Psoas muscle (tissue), 8 donors: ENCODE measurements around the gene FANCD2. TPM values are rescaled to one million over a fixed set of nuclear protein-coding genes. Genes with fewer than 3 reads are reported as not detected.
"Not testable (repeated sequence)": the region's sequence is repeated elsewhere in the genome, so short reads cannot be mapped to it uniquely, and the experiment has no call there.

Experiments
- ATAC-seq, 4 donors: fragments of 200-7000 bp; cut with Tn5 transposase; one replicate each; pipeline ENCODE4 v1.9.1; 2020; ENCODE audit warnings: moderate library complexity in 3 of 4, mild to moderate bottlenecking in 2 of 4
- DNase-seq, 2 donors: peaks; one replicate each; pipeline ENCODE4 v3.0.0-alpha.2; 2020
- H3K27ac ChIP-seq: fragments of 200-600 bp; one replicate; pipeline ENCODE4 v1.8.0; 2022
- H3K27me3 ChIP-seq, 3 donors: fragments of 200-600 bp in 1 of 3; one replicate each; pipeline versions ENCODE4 v1.6.1 to v1.8.0; 2013 to 2022; ENCODE audit warnings: low read length in 2 of 3, mild to moderate bottlenecking in 2 of 3, moderate library complexity in 1 of 3; ENCODE audit not compliant: insufficient read depth in 3 of 3
- H3K36me3 ChIP-seq, 2 donors: fragments of 200-600 bp in 1 of 2; one replicate each; pipeline versions ENCODE4 v1.6.1 to v1.8.0; 2013 to 2022; ENCODE audit warnings: low read depth in 1 of 2, mild to moderate bottlenecking in 1 of 2, moderate library complexity in 1 of 2; ENCODE audit not compliant: insufficient read depth in 1 of 2
- H3K4me1 ChIP-seq: fragments of 200-600 bp; one replicate; pipeline ENCODE4 v1.8.0; 2022
- H3K4me3 ChIP-seq: fragments of 200-600 bp; one replicate; pipeline ENCODE4 v1.8.0; 2022; ENCODE audit warnings: mild to moderate bottlenecking
- H3K9me3 ChIP-seq: fragments of 200-600 bp; one replicate; pipeline ENCODE4 v1.8.0; 2022
- WGBS, 3 donors: extraction: QIAGEN DNeasy Blood & Tissue Kit; methylation state at CpG; one replicate each; pipeline versions ENCODE4 v1.1.6 to v1.1.7; 2013; 5-methylcytosine and 5-hydroxymethylcytosine counted together
- intact Hi-C, 2 donors: fragments of 100-400 bp; cut with DNase I; formaldehyde crosslinking; loops; one replicate each; pipeline versions ENCODE4 v1.11.0 to v1.14.2; 2022
- polyA plus RNA-seq, 3 donors: library from polyadenylated mRNA; stranded (reverse); fragments of 200-250 nt; gene quantifications; one replicate each; pipeline ENCODE4 v1.2.3, GENCODE V29; 2013
- total RNA-seq, 4 donors: library from RNA; stranded (reverse); fragmentation: NEBNext Ultra II Directional in 2 of 4; extraction: Animal tissue kit (Norgen Biotek cat#: 25700) in 2 of 4; gene quantifications; one replicate each; pipeline versions ENCODE4 v1.2.1 to v1.2.4, GENCODE V29; 2021 to 2023
- TF ChIP-seq, protein P1 (sequence below): fragments of 200-600 bp; IDR thresholded peaks from one replicate; pipeline ENCODE4 v1.8.0; 2022; ENCODE audit warnings: antibody characterized with exemption
- donor health status: healthy with polysubstance abuse.
- donor health status: DM: no; HTN: no; CAD: no; lungs with moderate emphysema.
- donor health status: Bipolar disorder and iron deficiency.
- donor health status: healthy.
- donor health status: DM: yes; HTN: yes; CAD: no.
- donor health status: DM: no; HTN: no; CAD: no.
- donor health status: DM: no; HTN: no; CAD: no.
- donor health status: DM: yes; HTN: yes; CAD: no.

Gene FANCD2
- total and polyA plus RNA-seq, 7 donors, result 0.08 to 1.0 (median 0.58) TPM

- H3K27ac ChIP-seq, result no peak overlapping the region
- intact Hi-C loops, result no loop called here
- H3K27me3 ChIP-seq, result no peaks in the 10 kb centered on the region
- TF ChIP-seq, protein P1, sequence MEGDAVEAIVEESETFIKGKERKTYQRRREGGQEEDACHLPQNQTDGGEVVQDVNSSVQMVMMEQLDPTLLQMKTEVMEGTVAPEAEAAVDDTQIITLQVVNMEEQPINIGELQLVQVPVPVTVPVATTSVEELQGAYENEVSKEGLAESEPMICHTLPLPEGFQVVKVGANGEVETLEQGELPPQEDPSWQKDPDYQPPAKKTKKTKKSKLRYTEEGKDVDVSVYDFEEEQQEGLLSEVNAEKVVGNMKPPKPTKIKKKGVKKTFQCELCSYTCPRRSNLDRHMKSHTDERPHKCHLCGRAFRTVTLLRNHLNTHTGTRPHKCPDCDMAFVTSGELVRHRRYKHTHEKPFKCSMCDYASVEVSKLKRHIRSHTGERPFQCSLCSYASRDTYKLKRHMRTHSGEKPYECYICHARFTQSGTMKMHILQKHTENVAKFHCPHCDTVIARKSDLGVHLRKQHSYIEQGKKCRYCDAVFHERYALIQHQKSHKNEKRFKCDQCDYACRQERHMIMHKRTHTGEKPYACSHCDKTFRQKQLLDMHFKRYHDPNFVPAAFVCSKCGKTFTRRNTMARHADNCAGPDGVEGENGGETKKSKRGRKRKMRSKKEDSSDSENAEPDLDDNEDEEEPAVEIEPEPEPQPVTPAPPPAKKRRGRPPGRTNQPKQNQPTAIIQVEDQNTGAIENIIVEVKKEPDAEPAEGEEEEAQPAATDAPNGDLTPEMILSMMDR, result no peak
- H3K9me3 ChIP-seq, result no peaks in the 10 kb centered on the region
- DNase-seq (no peak), ATAC-seq (no peak)
- no peak overlapping the region for H3K4me3 ChIP-seq
- no peaks in the 10 kb centered on the region for H3K4me1 ChIP-seq
- H3K36me3 ChIP-seq, result no peaks in the 10 kb centered on the region
- WGBS, 3 donors, result 96 to 97% (median 96%) methylated on average over 5 of the region's 5 CpGs
These were observed 14.8 kb downstream of the FANCD2 start for GRCh38 chr3:10041034-10041433.

GRCh38 chr3:10047876-10048275 is 21.6 kb downstream of the FANCD2 start:
- no peaks in the 10 kb centered on the region for H3K27me3 ChIP-seq
- no peaks in the 10 kb centered on the region for H3K36me3 ChIP-seq
- no peak overlapping the region for H3K4me3 ChIP-seq
- WGBS, 3 donors, result 79 to 81% (median 80%) methylated on average over 2 of the region's 2 CpGs
- ATAC-seq (no peak), DNase-seq (no peak)
- no peak overlapping the region for H3K27ac ChIP-seq
- no peaks in the 10 kb centered on the region for H3K9me3 ChIP-seq
- TF ChIP-seq, protein P1, result no peak
- H3K4me1 ChIP-seq, result no peaks in the 10 kb centered on the region
- intact Hi-C loops, result no loop called here

DNA sequence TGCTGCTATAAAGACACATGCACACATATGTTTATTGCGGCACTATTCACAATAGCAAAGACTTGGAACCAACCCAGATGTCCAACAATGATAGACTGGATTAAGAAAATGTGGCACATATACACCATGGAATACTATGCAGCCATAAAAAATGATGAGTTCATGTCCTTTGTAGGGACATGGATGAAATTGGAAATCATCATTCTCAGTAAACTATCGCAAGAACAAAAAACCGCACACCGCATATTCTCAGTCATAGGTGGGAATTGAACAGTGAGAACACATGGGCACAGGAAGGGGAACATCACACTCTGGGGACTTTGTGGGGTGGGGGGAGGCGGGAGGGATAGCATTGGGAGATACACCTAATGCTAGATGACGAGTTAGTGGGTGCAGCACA is 26.8 kb downstream of the FANCD2 start:
- ATAC-seq, H3K36me3 ChIP-seq, intact Hi-C loops, H3K9me3 ChIP-seq, H3K27ac ChIP-seq, H3K27me3 ChIP-seq, H3K4me3 ChIP-seq, DNase-seq, H3K4me1 ChIP-seq: not testable (repeated sequence)
- WGBS, 3 donors, result 94 to 99% (median 98%) methylated on average over 5 of the region's 6 CpGs

DNA sequence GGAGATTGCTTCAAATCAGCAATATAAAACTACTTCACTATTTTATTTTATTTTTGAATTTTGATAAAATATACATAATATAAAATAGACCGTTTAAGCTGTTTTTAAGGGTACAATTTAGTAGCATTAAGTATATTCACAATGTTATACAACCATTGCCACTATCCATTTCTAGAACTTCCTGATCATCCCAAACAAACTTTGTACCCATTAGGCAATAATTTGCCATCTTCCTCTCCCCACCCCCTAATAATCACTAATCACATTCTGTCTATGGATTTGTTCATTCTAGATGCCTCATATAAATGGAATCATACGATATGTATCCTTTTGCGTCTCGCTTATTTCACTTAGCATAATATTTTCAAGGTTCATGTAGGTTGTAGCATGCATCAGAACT is 28.9 kb downstream of the FANCD2 start:
- ATAC-seq (no peak), DNase-seq (no peak)
- Histone ChIP-seq H3K27ac (no peak overlapping the region), H3K4me3 (no peak overlapping the region), H3K4me1 (no peaks in the 10 kb centered on the region), H3K27me3 (no peaks in the 10 kb centered on the region), H3K36me3 (no peaks in the 10 kb centered on the region), H3K9me3 (no peaks in the 10 kb centered on the region)
- intact Hi-C loops, result no loop called here
- WGBS, 3 donors, result 96 to 97% (median 96%) methylated on average over 4 of the region's 4 CpGs
- TF ChIP-seq, protein P1, result no peak

- H3K27me3 ChIP-seq, intact Hi-C loops, DNase-seq, H3K4me1 ChIP-seq, H3K4me3 ChIP-seq, H3K9me3 ChIP-seq, H3K36me3 ChIP-seq, H3K27ac ChIP-seq, ATAC-seq: not testable (repeated sequence)
- WGBS, 3 donors, result 94 to 98% (median 98%) methylated on average over 8 to 31 of the region's 33 CpGs
These were observed 43.8 kb downstream of the FANCD2 start for GRCh38 chr3:10070077-10070476.

GRCh38 chr3:10074666-10075065 is 48.4 kb downstream of the FANCD2 start:
- TF ChIP-seq, protein P1, result no peak
- Histone ChIP-seq H3K4me1 (no peaks in the 10 kb centered on the region), H3K36me3 (no peaks in the 10 kb centered on the region), H3K9me3 (no peaks in the 10 kb centered on the region), H3K27me3 (no peaks in the 10 kb centered on the region), H3K27ac (no peak overlapping the region), H3K4me3 (no peak overlapping the region)
- no peak for DNase-seq
- intact Hi-C loops, result no loop called here
- no peak for ATAC-seq
